CD14-positive monocyte (primary cell): ENCODE measurements around the gene RHOC. TPM values are rescaled to one million over a fixed set of nuclear protein-coding genes. Genes with fewer than 3 reads are reported as not detected.
A peak's percentile ranks its signal among the peaks of the same experiment; 100 is the strongest.

Experiments
- DNase-seq, 3 donors: peaks; one replicate each; pipeline ENCODE4 v3.0.0-alpha.2; 2011 to 2022
- H2AFZ ChIP-seq: 2 replicates; pipeline ENCODE4 v1.6.0; 2012; ENCODE audit warnings: mild to moderate bottlenecking, low read depth, low read length, inconsistent platforms; ENCODE audit not compliant: insufficient read depth, poor library complexity, severe bottlenecking
- H3K27ac ChIP-seq, 2 donors: 1 replicate in 1 of 2; 2 replicates in 1 of 2; pipeline ENCODE4 v1.5.1; 2012 to 2013; ENCODE audit warnings: low read length in 2 of 2, control low read depth in 1 of 2, inconsistent platforms in 1 of 2, low read depth in 1 of 2, mild to moderate bottlenecking in 1 of 2
- H3K27me3 ChIP-seq, 2 donors: one replicate each; pipeline versions ENCODE4 v1.6.0 to v1.6.1; 2011 to 2013; ENCODE audit warnings: low read length in 2 of 2; ENCODE audit not compliant: control insufficient read depth in 2 of 2, insufficient read depth in 2 of 2
- H3K36me3 ChIP-seq, 2 donors: replicated peaks in 1 of 2; 1 replicate in 1 of 2; 2 replicates in 1 of 2; pipeline versions ENCODE4 v1.5.1 to v1.6.1; 2012 to 2013; ENCODE audit warnings: low read length in 2 of 2, control low read depth in 1 of 2, inconsistent platforms in 1 of 2, mild to moderate bottlenecking in 1 of 2; ENCODE audit not compliant: insufficient read depth in 2 of 2, control insufficient read depth in 1 of 2
- H3K4me1 ChIP-seq, 2 donors: 1 replicate in 1 of 2; 2 replicates in 1 of 2; pipeline versions ENCODE4 v1.5.1 to v1.6.1; 2012 to 2013; ENCODE audit warnings: low read length in 2 of 2, control low read depth in 1 of 2, inconsistent platforms in 1 of 2, mild to moderate bottlenecking in 1 of 2, moderate library complexity in 1 of 2; ENCODE audit not compliant: insufficient read depth in 2 of 2, control insufficient read depth in 1 of 2
- H3K4me2 ChIP-seq: replicated peaks from 2 replicates; pipeline ENCODE3; 2012; ENCODE audit warnings: low read length, moderate library complexity, mild to moderate bottlenecking; ENCODE audit not compliant: poor library complexity, severe bottlenecking; ENCODE audit errors: extremely low read depth
- H3K4me3 ChIP-seq, 3 experiments: fragments of 200-600 bp in 1 of 3; sonication (generic) in 1 of 3; replicated peaks in 1 of 3; 1 replicate in 2 of 3; 2 replicates in 1 of 3; pipeline ENCODE4 v1.5.1; 2011 to 2013; ENCODE audit warnings: low read length in 3 of 3, mild to moderate bottlenecking in 3 of 3, control low read depth in 2 of 3, low read depth in 2 of 3, inconsistent platforms in 1 of 3, moderate library complexity in 1 of 3
- H3K79me2 ChIP-seq: 2 replicates; pipeline ENCODE4 v1.6.0; 2012; ENCODE audit warnings: mild to moderate bottlenecking, control low read depth, inconsistent platforms, low read length, moderate library complexity; ENCODE audit not compliant: insufficient read depth
- H3K9ac ChIP-seq: 2 replicates; pipeline ENCODE4 v1.6.0; 2017; ENCODE audit warnings: low read length, mild to moderate bottlenecking; ENCODE audit not compliant: insufficient read depth, poor library complexity, severe bottlenecking
- H3K9me3 ChIP-seq, 2 donors: replicated peaks in 1 of 2; 1 replicate in 1 of 2; 2 replicates in 1 of 2; pipeline versions ENCODE4 v1.5.1 to v1.6.1; 2012 to 2013; ENCODE audit warnings: low read length in 2 of 2, control low read depth in 1 of 2; ENCODE audit not compliant: control insufficient read depth in 1 of 2, insufficient read depth in 1 of 2
- H4K20me1 ChIP-seq: 2 replicates; pipeline ENCODE4 v1.6.0; 2012; ENCODE audit warnings: mild to moderate bottlenecking, low read length, control low read depth, moderate library complexity; ENCODE audit not compliant: insufficient read depth
- H3K27ac Mint-ChIP-seq, 7 donors: one replicate each; pipeline ENCODE4 v1.8.0; 2020; ENCODE audit warnings: mild to moderate bottlenecking in 7 of 7, mixed read lengths in 7 of 7, moderate library complexity in 6 of 7, inconsistent platforms in 2 of 7
- H3K27me3 Mint-ChIP-seq, 3 donors: one replicate each; pipeline ENCODE4 v1.8.0; 2021 to 2022; ENCODE audit warnings: low read depth in 3 of 3, mild to moderate bottlenecking in 3 of 3, mixed read lengths in 3 of 3, moderate library complexity in 3 of 3, inconsistent platforms in 1 of 3
- H3K36me3 Mint-ChIP-seq, 2 donors: one replicate each; pipeline ENCODE4 v1.8.0; 2020; ENCODE audit warnings: mixed read lengths in 2 of 2, inconsistent platforms in 1 of 2, mild to moderate bottlenecking in 1 of 2
- H3K4me1 Mint-ChIP-seq: one replicate; pipeline ENCODE4 v1.8.0; 2020; ENCODE audit warnings: mild to moderate bottlenecking, mixed read lengths
- H3K4me3 Mint-ChIP-seq, 2 donors: one replicate each; pipeline ENCODE4 v1.8.0; 2020; ENCODE audit warnings: mild to moderate bottlenecking in 2 of 2, mixed read lengths in 2 of 2, moderate library complexity in 1 of 2
- H3K9me3 Mint-ChIP-seq, 7 donors: one replicate each; pipeline ENCODE4 v1.8.0; 2020 to 2022; ENCODE audit warnings: mixed read lengths in 7 of 7, mild to moderate bottlenecking in 6 of 7, moderate library complexity in 6 of 7, inconsistent platforms in 2 of 7
- CTCF ChIP-seq: fragments of 200-600 bp; IDR thresholded peaks from one replicate; pipeline ENCODE4 v1.8.0; 2022; ENCODE audit warnings: antibody characterized with exemption, mild to moderate bottlenecking
- WGBS: methylation state at CpG from one replicate; pipeline ENCODE4 v1.1.5; 2013; ENCODE audit warnings: missing lambda C conversion rate; ENCODE audit not compliant: insufficient coverage; 5-methylcytosine and 5-hydroxymethylcytosine counted together
- intact Hi-C, 2 donors: fragments of 100-400 bp; cut with micrococcal nuclease; formaldehyde crosslinking; loops; one replicate each; pipeline versions ENCODE4 v1.15.0 to v1.15.1; 2023
- polyA plus RNA-seq, 3 donors: library from polyadenylated mRNA; depleted of rRNA in 1 of 3; unstranded in 2 of 3; stranded (reverse) in 1 of 3; fragments of 300-500 nt in 2 of 3; fragments of >200 nt in 1 of 3; fragmentation: Illumina TruSeq in 2 of 3; gene quantifications; 1 replicate in 2 of 3; 2 replicates in 1 of 3; pipeline ENCODE4 v1.2.3, GENCODE V29; 2012 to 2021

RHOC gene
- polyA plus RNA-seq, 3 donors = 78.9 to 119 (median 91.5) TPM

DNA sequence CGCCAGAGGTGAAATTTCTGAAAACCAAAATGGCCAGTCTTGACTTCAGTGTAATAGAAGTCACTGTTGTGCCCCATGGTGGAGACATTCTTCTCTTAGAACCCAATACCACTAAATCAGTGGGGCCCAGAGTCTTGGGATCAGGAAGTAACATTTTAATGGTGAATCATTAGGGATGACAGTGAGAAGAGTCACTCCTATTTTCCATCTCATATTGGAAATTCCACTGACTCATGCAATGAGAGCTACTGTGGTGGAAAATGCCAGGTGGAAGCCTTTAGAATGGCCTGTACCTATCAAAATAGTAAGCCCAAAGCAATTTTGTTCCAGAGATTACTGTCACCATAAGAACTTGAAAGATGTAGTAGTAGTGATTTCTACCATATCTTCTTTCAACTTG, 28.8 kb upstream of the RHOC start:
- no peak overlapping the region for H3K4me3 Mint-ChIP-seq
- no peaks in the 10 kb centered on the region for H3K36me3 Mint-ChIP-seq
- peaks cover 12% of the 10 kb centered on the region in 2 donors for H3K27me3 ChIP-seq
- no CpG with 5 or more reads among the region's 1 CpG for whole genome bisulfite sequencing
- H3K9me3 ChIP-seq = no peaks in the 10 kb centered on the region
- peaks cover 24 to 28% (median 27%) of the 10 kb centered on the region in 3 donors for H3K27me3 Mint-ChIP-seq
- H3K36me3 ChIP-seq = no peaks in the 10 kb centered on the region
- no peak overlapping the region for H3K4me2 ChIP-seq
- H3K27ac Mint-ChIP-seq = no peak overlapping the region
- TF ChIP-seq CTCF = no peak
- H3K9ac ChIP-seq = no peak overlapping the region
- no peaks in the 10 kb centered on the region for H4K20me1 ChIP-seq
- intact Hi-C loops = no loop called here
- H3K9me3 Mint-ChIP-seq = peaks cover 0 to 5% (median 0%) of the 10 kb centered on the region in 7 donors
- H3K4me3 ChIP-seq = no peak overlapping the region
- no peak overlapping the region for H2AFZ ChIP-seq
- H3K27ac ChIP-seq = no peak overlapping the region
- peak in 1 of 3 donors; percentile 67 for DNase-seq
- peaks cover 10% of the 10 kb centered on the region for H3K4me1 Mint-ChIP-seq
- H3K4me1 ChIP-seq = no peaks in the 10 kb centered on the region
- H3K79me2 ChIP-seq = no peaks in the 10 kb centered on the region

DNA sequence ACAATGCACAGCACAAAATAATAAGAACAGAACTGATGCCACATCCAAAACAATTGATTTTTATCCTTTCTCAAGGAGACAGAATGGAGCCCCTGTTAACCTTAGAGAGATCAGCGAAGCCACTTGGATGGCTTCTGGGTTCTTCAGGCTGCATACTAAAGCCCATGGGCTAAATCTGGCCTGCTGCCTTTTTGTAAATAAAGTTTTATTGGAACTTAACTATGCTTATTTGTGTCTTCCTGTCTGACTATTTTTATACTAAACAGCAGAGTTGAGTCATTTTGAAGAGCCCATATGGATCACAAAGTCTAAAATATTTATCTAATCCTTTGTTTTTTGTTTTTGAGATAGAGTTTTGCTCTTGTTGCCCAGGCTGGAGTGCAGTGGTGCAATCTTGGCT, 24.5 kb upstream of the RHOC start:
- Histone ChIP-seq H3K79me2 (no peaks in the 10 kb centered on the region), H3K4me1 (no peaks in the 10 kb centered on the region), H3K27ac (no peak overlapping the region), H3K9me3 (no peaks in the 10 kb centered on the region), H3K9ac (no peak overlapping the region), H3K4me3 (no peak overlapping the region), H3K27me3 (no peaks in the 10 kb centered on the region), H2AFZ (no peak overlapping the region), H3K36me3 (no peaks in the 10 kb centered on the region), H3K4me2 (no peak overlapping the region), H4K20me1 (no peaks in the 10 kb centered on the region)
- H3K27ac Mint-ChIP-seq = no peak overlapping the region
- no CpG with 5 or more reads among the region's 1 CpG for WGBS
- peaks cover 10% of the 10 kb centered on the region for H3K4me1 Mint-ChIP-seq
- no peak for TF ChIP-seq CTCF
- no peak for DNase-seq
- H3K27me3 Mint-ChIP-seq = peaks cover 3 to 10% (median 7%) of the 10 kb centered on the region in 3 donors
- H3K9me3 Mint-ChIP-seq = no peaks in the 10 kb centered on the region
- H3K4me3 Mint-ChIP-seq = no peak overlapping the region
- intact Hi-C loops = no loop called here
- no peaks in the 10 kb centered on the region for H3K36me3 Mint-ChIP-seq
